ENCODE measurements around the gene COL16A1. TPM values are rescaled to one million over a fixed set of nuclear protein-coding genes. Genes with fewer than 3 reads are reported as not detected.

Gene COL16A1
- polyA plus RNA-seq, 1 of the 3 experiments (the other 2 are of a cell fraction), result 10.4 TPM

- Histone ChIP-seq H2AFZ (ENCODE audit: low read depth) (no peak overlapping the region), H3K79me2 (ENCODE audit: insufficient read depth) (no peaks in the 10 kb centered on the region), H3K27ac (ENCODE audit: low read depth in 2 of 2, low read length in 1 of 2) (no peak overlapping the region), H3K4me2 (no peak overlapping the region), H3K9me3 (no peaks in the 10 kb centered on the region), H4K20me1 (ENCODE audit: insufficient read depth) (peaks cover 13% of the 10 kb centered on the region), H3K4me3 (ENCODE audit: low read depth in 2 of 2, low read length in 1 of 2) (no peak overlapping the region), H3K36me3 (replicated peaks in 1 of 2; ENCODE audit: control insufficient read depth in 1 of 2, insufficient read depth in 2 of 2, low read length in 1 of 2) (no peaks in the 10 kb centered on the region), H3F3A (replicated peaks; ENCODE audit: insufficient read depth) (peaks cover 5% of the 10 kb centered on the region), H3K9me2 (no peaks in the 10 kb centered on the region), H3K4me1 (ENCODE audit: control insufficient read depth in 1 of 2, insufficient read depth in 2 of 2, low read depth in 1 of 2, low read length in 1 of 2) (peaks cover 10 to 45% of the 10 kb centered on the region in 2 experiments; a peak in 3 of 4 replicates), H3K27me3 (ENCODE audit: insufficient read depth) (no peaks in the 10 kb centered on the region), H3K9ac (no peak overlapping the region)
- POLR2A ChIA-PET, result interaction anchor here (1.3 kb wide), 1 partner anchor 12 kb away, joined by 4 read pairs; no protein-coding TSS in a partner anchor
- CTCF ChIA-PET, result interaction anchor here (0.8 to 6.0 kb wide), 11 partner anchors 8 to 82 kb away, joined by 3 to 111 read pairs (median 20); partner anchors contain the start of gene ADGRB2
- TF ChIP-seq YY1 (IDR thresholded peaks at IDR 0.05; ENCODE audit: low read depth) (no peak), MXI1 (IDR thresholded peaks at IDR 0.05; ENCODE audit: low read depth, low read length) (no peak), CTCF (IDR thresholded peaks at IDR 0.05) (no peak), TCF12 (IDR thresholded peaks at IDR 0.05) (no peak)
- 88% methylated on average over 7 of the region's 7 CpGs for WGBS (ENCODE audit: low lambda C conversion rate)
- no peak for DNase-seq
These were observed 42.9 kb upstream of the COL16A1 start for GRCh38 chr1:31746687-31747086.

GRCh38 chr1:31745946-31746670, 42.3 kb upstream of the COL16A1 start:
- TF ChIP-seq RAD21 (IDR thresholded peaks at IDR 0.05; ENCODE audit: low read length), result no peak
- 0 out of 2 replicates have a peak, but pooled peaks have one; percentile 14 for TF ChIP-seq CTCF (IDR thresholded peaks at IDR 0.05)
- no peaks in the 10 kb centered on the region for H3K27me3 ChIP-seq (ENCODE audit: insufficient read depth)
- no peak overlapping the region for H3K4me2 ChIP-seq
- H3K36me3 ChIP-seq (replicated peaks in 1 of 2; ENCODE audit: control insufficient read depth in 1 of 2, insufficient read depth in 2 of 2, low read length in 1 of 2), result no peaks in the 10 kb centered on the region
- CTCF ChIA-PET, result interaction anchor here (0.8 to 6.0 kb wide), 31 partner anchors 8 to 268 kb away, joined by 3 to 111 read pairs (median 7); partner anchors contain the start of gene ADGRB2
- POLR2A ChIA-PET, result interaction anchor here (1.0 to 1.3 kb wide), 4 partner anchors 12 to 39 kb away, joined by 3 to 5 read pairs (median 4); no protein-coding TSS in a partner anchor
- H3K4me3 ChIP-seq (ENCODE audit: low read depth in 2 of 2, low read length in 1 of 2), result no peak overlapping the region
- peaks cover 2% of the 10 kb centered on the region for H3F3A ChIP-seq (replicated peaks; ENCODE audit: insufficient read depth)
- H4K20me1 ChIP-seq (ENCODE audit: insufficient read depth), result peaks cover 13% of the 10 kb centered on the region
- no peak overlapping the region for H2AFZ ChIP-seq (ENCODE audit: low read depth)
- no peaks in the 10 kb centered on the region for H3K9me3 ChIP-seq
- H3K9me2 ChIP-seq, result no peaks in the 10 kb centered on the region
- H3K4me1 ChIP-seq (ENCODE audit: control insufficient read depth in 1 of 2, insufficient read depth in 2 of 2, low read depth in 1 of 2, low read length in 1 of 2), result peaks cover 7 to 45% of the 10 kb centered on the region in 2 experiments; a peak in 3 of 4 replicates
- DNase-seq, result no peak
- H3K79me2 ChIP-seq (ENCODE audit: insufficient read depth), result no peaks in the 10 kb centered on the region
- WGBS (ENCODE audit: low lambda C conversion rate), result 71% methylated on average over 15 of the region's 15 CpGs
- H3K9ac ChIP-seq, result no peak overlapping the region
- H3K27ac ChIP-seq (ENCODE audit: low read depth in 2 of 2, low read length in 1 of 2), result no peak overlapping the region

Data from SK-N-SH (cell line).